K562 (cell line): ENCODE measurements around the gene NIM1K. TPM values are rescaled to one million over a fixed set of nuclear protein-coding genes. Genes with fewer than 3 reads are reported as not detected.

Experiments
- CEBPG ChIP-seq, 3 experiments: fragments of 200-800 bp in 1 of 3; sonication (Bioruptor generic) in 1 of 3; sonication (generic) in 1 of 3; formaldehyde crosslinking in 1 of 3; IDR thresholded peaks in 2 of 3; conservative IDR thresholded peaks in 1 of 3; 2 replicates each; pipeline versions ENCODE4 v1.6.1 to v1.8.0; 2016 to 2022; ENCODE audit warnings: missing compliant biosample characterization in 2 of 3, missing genetic modification characterization in 2 of 3, mild to moderate bottlenecking in 1 of 3, missing genetic modification reagents in 1 of 3
- FOXK1 ChIP-seq: sonication (generic); formaldehyde crosslinking; IDR thresholded peaks from 2 replicates; pipeline ENCODE4 v1.8.0; 2022; ENCODE audit warnings: missing genetic modification reagents, mild to moderate bottlenecking, borderline replicate concordance
- HOXB6 ChIP-seq: fragments of 250-450 bp; sonication (Bioruptor Pico); IDR thresholded peaks from 2 replicates; pipeline ENCODE4 v1.5.1; 2022; ENCODE audit warnings: mild to moderate bottlenecking, borderline replicate concordance
- MAFF ChIP-seq: IDR thresholded peaks from 2 replicates; pipeline ENCODE4 v1.6.1; 2012; ENCODE audit warnings: low read length, improper control_type of control experiment
- MTA1 ChIP-seq: fragments of 450-650 bp; IDR thresholded peaks from 2 replicates; pipeline ENCODE4 v1.6.1; 2017; ENCODE audit warnings: borderline replicate concordance
- PHTF2 ChIP-seq: fragments of 250-450 bp; sonication (Bioruptor Pico); IDR thresholded peaks from 2 replicates; pipeline ENCODE4 v1.5.0; 2021; ENCODE audit warnings: mild to moderate bottlenecking
- POU5F1 ChIP-seq: fragments of 150-350 bp; IDR thresholded peaks from 2 replicates; pipeline ENCODE4 v1.6.1; 2014; ENCODE audit warnings: borderline replicate concordance, low read length, low read depth, mild to moderate bottlenecking; ENCODE audit not compliant: partially characterized antibody
- SIN3B ChIP-seq: fragments of 450-650 bp; IDR thresholded peaks from 2 replicates; pipeline ENCODE4 v1.6.1; 2017; ENCODE audit warnings: low read depth, mild to moderate bottlenecking, moderate library complexity
- SIX5 ChIP-seq, 2 experiments: IDR thresholded peaks; 2 replicates each; pipeline ENCODE4 v1.6.1; 2011; ENCODE audit warnings: low read length in 2 of 2, borderline replicate concordance in 1 of 2, low read depth in 1 of 2, mild to moderate bottlenecking in 1 of 2, moderate library complexity in 1 of 2; ENCODE audit not compliant: insufficient read depth in 1 of 2
- ZKSCAN8 ChIP-seq: fragments of 200-800 bp; sonication (Bioruptor generic); IDR thresholded peaks from 2 replicates; pipeline ENCODE4 v1.6.1; 2016; ENCODE audit warnings: missing genetic modification characterization, missing compliant biosample characterization
- ZNF696 ChIP-seq: fragments of 250-450 bp; sonication (Bioruptor Pico); conservative IDR thresholded peaks from 2 replicates; pipeline ENCODE4 v1.4.0; 2020; ENCODE audit warnings: mild to moderate bottlenecking, moderate library complexity
- ZNF780A ChIP-seq: fragments of 250-450 bp; sonication (Bioruptor Pico); IDR thresholded peaks from 2 replicates; pipeline ENCODE4 v1.5.0; 2021; ENCODE audit warnings: mild to moderate bottlenecking
- polyA plus RNA-seq, 8 experiments: library from polyadenylated mRNA; depleted of rRNA in 4 of 8; stranded (reverse) in 5 of 8; unstranded in 3 of 8; fragments of >200 nt; fragmentation: Nextera tagmentation in 2 of 8; fragmentation: Illumina TruSeq in 1 of 8; extraction: Ambion mirVana in 2 of 8; extraction: Trizol in 1 of 8; gene quantifications; 2 replicates each; pipeline versions ENCODE4 v1.2.1 to v1.2.3, GENCODE V29; 2011 to 2014; ENCODE audit warnings: inconsistent platforms in 1 of 8, missing spikeins in 1 of 8
- total RNA-seq, 7 experiments: library from RNA; depleted of rRNA in 6 of 7; stranded (reverse); fragments of >200 nt in 6 of 7; fragmentation: Illumina TruSeq in 2 of 7; extraction: Trizol in 2 of 7; gene quantifications; 2 replicates each; pipeline versions ENCODE4 v1.2.1 to v1.2.3, GENCODE V29; 2011 to 2021; ENCODE audit warnings: low replicate concordance in 1 of 7
- TF ChIP-seq, protein P1 (sequence below): fragments of 450-650 bp; IDR thresholded peaks from 2 replicates; pipeline ENCODE4 v1.6.1; 2014; ENCODE audit warnings: low read depth, mild to moderate bottlenecking, moderate library complexity, borderline replicate concordance
- TF ChIP-seq, protein P2 (sequence below): sonication (generic); formaldehyde crosslinking; IDR thresholded peaks from 2 replicates; pipeline ENCODE4 v1.8.1; 2023; ENCODE audit warnings: mild to moderate bottlenecking, missing genetic modification reagents
- TF ChIP-seq, protein P3 (sequence below): fragments of 450-650 bp; IDR thresholded peaks from 2 replicates; pipeline ENCODE4 v1.6.1; 2016; ENCODE audit warnings: borderline replicate concordance
- TF ChIP-seq, protein P4 (sequence below): sonication (generic); formaldehyde crosslinking; IDR thresholded peaks from 2 replicates; pipeline ENCODE4 v1.8.0; 2022; ENCODE audit warnings: missing genetic modification reagents, mild to moderate bottlenecking, moderate library complexity, borderline replicate concordance
- TF ChIP-seq, protein P5 (sequence below), 2 experiments: IDR thresholded peaks; 2 replicates each; pipeline ENCODE4 v1.6.1; 2012; ENCODE audit warnings: improper control_type of control experiment in 2 of 2, low read depth in 2 of 2, low read length in 2 of 2, borderline replicate concordance in 1 of 2

The NIM1K gene
- total and polyA plus RNA-seq, 9 of the 15 experiments (the other 6 are each of a cell fraction or from before 2014, with no cell fraction given) = 0.03 to 0.34 (median 0.08) TPM; not detected in 3

DNA sequence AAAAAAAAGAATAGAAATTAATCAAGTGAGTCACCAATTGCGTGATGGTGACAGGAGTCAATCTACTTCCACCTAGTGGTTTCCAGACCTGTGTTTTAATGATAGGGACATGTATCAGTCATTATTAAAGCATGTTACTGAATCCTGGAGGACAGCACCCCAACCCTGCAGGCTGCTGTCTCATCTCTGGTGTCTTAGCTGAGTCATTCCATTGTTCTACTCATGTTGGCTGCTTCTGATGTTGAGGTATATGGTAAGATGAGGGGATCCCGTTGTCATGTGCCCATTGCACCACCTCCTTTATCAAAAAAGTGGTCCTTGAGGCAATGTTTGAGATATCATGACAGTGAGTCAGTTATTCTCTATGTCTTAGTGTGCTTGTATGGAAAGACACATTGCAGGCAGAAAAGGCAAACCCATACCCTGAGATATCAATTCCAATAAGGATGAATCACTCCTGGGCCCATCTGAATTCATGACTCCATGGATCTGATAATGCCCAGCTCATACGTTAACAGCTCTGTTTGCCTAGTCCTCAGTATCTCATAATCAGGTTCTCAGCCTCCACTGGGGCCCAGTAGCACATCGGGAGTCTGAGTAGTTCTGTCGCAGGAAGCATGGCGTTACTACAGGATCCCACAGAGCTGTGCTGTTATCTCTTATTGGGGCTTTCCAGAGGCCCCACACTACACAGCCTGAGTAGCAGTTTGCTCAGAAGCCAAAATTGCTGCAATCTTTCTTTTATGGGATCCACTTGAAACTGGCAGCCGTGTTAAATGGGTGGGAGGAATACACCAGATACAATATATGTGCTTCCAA is 90.0 kb downstream of the NIM1K start (continued):
- TF ChIP-seq, protein P1, sequence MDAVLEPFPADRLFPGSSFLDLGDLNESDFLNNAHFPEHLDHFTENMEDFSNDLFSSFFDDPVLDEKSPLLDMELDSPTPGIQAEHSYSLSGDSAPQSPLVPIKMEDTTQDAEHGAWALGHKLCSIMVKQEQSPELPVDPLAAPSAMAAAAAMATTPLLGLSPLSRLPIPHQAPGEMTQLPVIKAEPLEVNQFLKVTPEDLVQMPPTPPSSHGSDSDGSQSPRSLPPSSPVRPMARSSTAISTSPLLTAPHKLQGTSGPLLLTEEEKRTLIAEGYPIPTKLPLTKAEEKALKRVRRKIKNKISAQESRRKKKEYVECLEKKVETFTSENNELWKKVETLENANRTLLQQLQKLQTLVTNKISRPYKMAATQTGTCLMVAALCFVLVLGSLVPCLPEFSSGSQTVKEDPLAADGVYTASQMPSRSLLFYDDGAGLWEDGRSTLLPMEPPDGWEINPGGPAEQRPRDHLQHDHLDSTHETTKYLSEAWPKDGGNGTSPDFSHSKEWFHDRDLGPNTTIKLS = no peak
- TF ChIP-seq HOXB6 (CRISPR knock-in tag) = no peak
- TF ChIP-seq ZNF696 (CRISPR knock-in tag) = no peak
- TF ChIP-seq FOXK1 (CRISPR knock-in tag) = no peak
- TF ChIP-seq, protein P2, sequence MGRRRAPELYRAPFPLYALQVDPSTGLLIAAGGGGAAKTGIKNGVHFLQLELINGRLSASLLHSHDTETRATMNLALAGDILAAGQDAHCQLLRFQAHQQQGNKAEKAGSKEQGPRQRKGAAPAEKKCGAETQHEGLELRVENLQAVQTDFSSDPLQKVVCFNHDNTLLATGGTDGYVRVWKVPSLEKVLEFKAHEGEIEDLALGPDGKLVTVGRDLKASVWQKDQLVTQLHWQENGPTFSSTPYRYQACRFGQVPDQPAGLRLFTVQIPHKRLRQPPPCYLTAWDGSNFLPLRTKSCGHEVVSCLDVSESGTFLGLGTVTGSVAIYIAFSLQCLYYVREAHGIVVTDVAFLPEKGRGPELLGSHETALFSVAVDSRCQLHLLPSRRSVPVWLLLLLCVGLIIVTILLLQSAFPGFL (CRISPR knock-in tag) = no peak
- TF ChIP-seq, protein P3, sequence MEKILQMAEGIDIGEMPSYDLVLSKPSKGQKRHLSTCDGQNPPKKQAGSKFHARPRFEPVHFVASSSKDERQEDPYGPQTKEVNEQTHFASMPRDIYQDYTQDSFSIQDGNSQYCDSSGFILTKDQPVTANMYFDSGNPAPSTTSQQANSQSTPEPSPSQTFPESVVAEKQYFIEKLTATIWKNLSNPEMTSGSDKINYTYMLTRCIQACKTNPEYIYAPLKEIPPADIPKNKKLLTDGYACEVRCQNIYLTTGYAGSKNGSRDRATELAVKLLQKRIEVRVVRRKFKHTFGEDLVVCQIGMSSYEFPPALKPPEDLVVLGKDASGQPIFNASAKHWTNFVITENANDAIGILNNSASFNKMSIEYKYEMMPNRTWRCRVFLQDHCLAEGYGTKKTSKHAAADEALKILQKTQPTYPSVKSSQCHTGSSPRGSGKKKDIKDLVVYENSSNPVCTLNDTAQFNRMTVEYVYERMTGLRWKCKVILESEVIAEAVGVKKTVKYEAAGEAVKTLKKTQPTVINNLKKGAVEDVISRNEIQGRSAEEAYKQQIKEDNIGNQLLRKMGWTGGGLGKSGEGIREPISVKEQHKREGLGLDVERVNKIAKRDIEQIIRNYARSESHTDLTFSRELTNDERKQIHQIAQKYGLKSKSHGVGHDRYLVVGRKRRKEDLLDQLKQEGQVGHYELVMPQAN = no peak
- no peak for TF ChIP-seq PHTF2 (CRISPR knock-in tag)
- no peak for TF ChIP-seq POU5F1
- TF ChIP-seq SIN3B = no peak
- no peak for TF ChIP-seq CEBPG (CRISPR knock-in tag; IDR thresholded peaks at IDR 0.05)
- 0 out of 4 replicates have a peak, but pooled peaks of 1 of the 2 experiments have one; percentile 20 for TF ChIP-seq CEBPG (tag; conservative IDR thresholded peaks at IDR 0.05 in 1 of 2, IDR thresholded peaks at IDR 0.05 in 1 of 2)
- no peak for TF ChIP-seq SIX5 (IDR thresholded peaks at IDR 0.05; ENCODE audit: borderline replicate concordance in 1 of 2, insufficient read depth in 1 of 2, low read depth in 1 of 2, low read length in 2 of 2)
- TF ChIP-seq, protein P4, sequence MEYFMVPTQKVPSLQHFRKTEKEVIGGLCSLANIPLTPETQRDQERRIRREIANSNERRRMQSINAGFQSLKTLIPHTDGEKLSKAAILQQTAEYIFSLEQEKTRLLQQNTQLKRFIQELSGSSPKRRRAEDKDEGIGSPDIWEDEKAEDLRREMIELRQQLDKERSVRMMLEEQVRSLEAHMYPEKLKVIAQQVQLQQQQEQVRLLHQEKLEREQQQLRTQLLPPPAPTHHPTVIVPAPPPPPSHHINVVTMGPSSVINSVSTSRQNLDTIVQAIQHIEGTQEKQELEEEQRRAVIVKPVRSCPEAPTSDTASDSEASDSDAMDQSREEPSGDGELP = no peak
- no peak for TF ChIP-seq ZNF780A (CRISPR knock-in tag)
- TF ChIP-seq, protein P5, sequence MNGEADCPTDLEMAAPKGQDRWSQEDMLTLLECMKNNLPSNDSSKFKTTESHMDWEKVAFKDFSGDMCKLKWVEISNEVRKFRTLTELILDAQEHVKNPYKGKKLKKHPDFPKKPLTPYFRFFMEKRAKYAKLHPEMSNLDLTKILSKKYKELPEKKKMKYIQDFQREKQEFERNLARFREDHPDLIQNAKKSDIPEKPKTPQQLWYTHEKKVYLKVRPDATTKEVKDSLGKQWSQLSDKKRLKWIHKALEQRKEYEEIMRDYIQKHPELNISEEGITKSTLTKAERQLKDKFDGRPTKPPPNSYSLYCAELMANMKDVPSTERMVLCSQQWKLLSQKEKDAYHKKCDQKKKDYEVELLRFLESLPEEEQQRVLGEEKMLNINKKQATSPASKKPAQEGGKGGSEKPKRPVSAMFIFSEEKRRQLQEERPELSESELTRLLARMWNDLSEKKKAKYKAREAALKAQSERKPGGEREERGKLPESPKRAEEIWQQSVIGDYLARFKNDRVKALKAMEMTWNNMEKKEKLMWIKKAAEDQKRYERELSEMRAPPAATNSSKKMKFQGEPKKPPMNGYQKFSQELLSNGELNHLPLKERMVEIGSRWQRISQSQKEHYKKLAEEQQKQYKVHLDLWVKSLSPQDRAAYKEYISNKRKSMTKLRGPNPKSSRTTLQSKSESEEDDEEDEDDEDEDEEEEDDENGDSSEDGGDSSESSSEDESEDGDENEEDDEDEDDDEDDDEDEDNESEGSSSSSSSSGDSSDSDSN (IDR thresholded peaks at IDR 0.05; ENCODE audit: borderline replicate concordance in 1 of 2, low read depth in 2 of 2, low read length in 2 of 2) = 0 out of 4 replicates have a peak, but pooled peaks of 1 of the 2 experiments have one; percentile 32
- peak; percentile 62; the same call in 1 of the 2 replicates for TF ChIP-seq MAFF
- no peak for TF ChIP-seq MTA1
- TF ChIP-seq ZKSCAN8 (CRISPR knock-in tag) = no peak
